Epithelial cell of proximal tubule (primary cell): ENCODE measurements around the gene FAM83G. TPM values are rescaled to one million over a fixed set of nuclear protein-coding genes. Genes with fewer than 3 reads are reported as not detected.
"Not testable (repeated sequence)": the region's sequence is repeated elsewhere in the genome, so short reads cannot be mapped to it uniquely, and the experiment has no call there.

Experiments
- DNase-seq: peaks from one replicate; pipeline ENCODE4 v3.0.0-alpha.2; 2011; ENCODE audit warnings: low read depth
- H3K4me3 ChIP-seq: 2 replicates; pipeline ENCODE4 v1.5.1; 2011; ENCODE audit warnings: low read depth, mild to moderate bottlenecking, low read length
- total RNA-seq: library from RNA; depleted of rRNA; stranded (reverse); fragments of >200 nt; gene quantifications from 2 replicates; pipeline ENCODE4 v1.2.3, GENCODE V29; 2015
- TF ChIP-seq, protein P1 (sequence below): conservative IDR thresholded peaks from 2 replicates; pipeline ENCODE4 v1.5.1; 2012; ENCODE audit warnings: low read depth, mild to moderate bottlenecking, low read length

Gene FAM83G
- total RNA-seq, 1 donor from 2014 or later = 19.3 TPM

DNA sequence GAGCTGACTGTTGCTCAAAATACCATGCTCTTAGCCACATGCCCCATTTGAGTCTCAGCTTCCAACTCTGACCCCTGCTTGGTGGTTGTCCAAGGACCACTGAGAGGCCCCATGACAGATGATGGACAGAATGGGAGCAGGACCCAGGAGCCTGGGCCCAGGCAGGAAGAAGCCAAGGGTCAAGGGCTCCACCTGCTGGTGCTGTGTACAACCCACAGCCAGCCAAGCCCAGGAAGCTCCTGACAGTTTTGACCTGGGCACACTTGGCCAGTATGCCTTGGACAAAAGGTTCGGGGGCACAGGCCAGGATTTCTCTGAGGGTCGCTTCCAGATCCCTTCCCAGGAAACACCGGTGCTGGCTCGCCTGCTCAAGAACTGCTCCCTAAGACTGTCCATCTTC, 27.2 kb upstream of the FAM83G start:
- not testable (repeated sequence) for DNase-seq, H3K4me3 ChIP-seq
- TF ChIP-seq, protein P1, sequence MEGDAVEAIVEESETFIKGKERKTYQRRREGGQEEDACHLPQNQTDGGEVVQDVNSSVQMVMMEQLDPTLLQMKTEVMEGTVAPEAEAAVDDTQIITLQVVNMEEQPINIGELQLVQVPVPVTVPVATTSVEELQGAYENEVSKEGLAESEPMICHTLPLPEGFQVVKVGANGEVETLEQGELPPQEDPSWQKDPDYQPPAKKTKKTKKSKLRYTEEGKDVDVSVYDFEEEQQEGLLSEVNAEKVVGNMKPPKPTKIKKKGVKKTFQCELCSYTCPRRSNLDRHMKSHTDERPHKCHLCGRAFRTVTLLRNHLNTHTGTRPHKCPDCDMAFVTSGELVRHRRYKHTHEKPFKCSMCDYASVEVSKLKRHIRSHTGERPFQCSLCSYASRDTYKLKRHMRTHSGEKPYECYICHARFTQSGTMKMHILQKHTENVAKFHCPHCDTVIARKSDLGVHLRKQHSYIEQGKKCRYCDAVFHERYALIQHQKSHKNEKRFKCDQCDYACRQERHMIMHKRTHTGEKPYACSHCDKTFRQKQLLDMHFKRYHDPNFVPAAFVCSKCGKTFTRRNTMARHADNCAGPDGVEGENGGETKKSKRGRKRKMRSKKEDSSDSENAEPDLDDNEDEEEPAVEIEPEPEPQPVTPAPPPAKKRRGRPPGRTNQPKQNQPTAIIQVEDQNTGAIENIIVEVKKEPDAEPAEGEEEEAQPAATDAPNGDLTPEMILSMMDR = peak; percentile 39

DNA sequence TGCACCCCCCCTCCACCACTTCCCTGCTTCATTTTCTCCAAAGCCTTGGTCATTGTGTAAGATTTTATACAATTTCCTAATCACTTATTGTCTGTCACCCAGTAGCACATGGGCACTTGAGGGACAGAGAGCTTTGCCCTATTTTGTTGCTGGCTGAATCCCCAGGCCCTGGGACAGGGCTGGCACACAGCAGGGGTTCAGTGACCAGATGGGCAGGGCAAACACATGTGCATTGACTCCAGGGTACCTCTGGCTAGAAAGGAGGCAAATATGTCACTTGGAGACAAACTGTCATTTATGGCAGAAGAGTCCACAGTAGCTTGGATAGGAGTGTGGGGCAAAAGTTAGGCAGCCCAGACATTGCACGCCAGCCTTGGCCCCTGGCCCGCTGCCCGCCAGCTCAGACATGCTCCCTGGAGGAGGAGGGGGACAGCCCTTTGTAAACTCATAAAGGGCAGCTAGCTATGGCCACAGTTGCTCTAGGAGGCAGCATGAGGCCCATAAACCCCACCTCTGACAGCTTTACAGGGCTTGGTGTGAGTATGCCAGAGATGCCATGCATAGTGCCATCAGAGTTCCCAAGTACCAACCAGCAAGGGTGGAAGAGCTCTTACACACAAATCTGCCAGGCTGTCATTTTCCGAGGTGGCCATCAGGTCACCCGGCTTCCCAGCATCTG, 26.3 kb upstream of the FAM83G start:
- H3K4me3 ChIP-seq, DNase-seq: not testable (repeated sequence)

DNA sequence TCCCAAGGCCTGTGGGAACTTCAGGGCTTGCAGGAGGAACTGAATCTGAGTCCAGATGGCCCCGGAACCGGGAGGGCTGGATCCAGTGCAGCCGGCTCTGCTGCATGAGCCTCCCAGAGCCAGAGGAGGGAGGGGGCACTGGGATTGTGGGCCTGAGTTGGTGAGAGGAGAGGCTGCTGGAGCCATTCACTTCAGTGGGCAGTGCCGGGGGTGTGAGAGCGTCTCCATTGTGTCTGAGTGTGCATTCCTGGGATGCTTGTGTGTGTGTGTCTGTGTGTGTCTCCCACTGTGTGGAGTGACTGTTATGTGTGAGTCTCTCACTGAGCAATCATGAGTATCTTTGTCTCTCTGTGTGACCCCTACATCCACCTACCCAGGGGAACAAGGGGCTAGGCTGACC, 25.2 kb upstream of the FAM83G start:
- not testable (repeated sequence) for DNase-seq, H3K4me3 ChIP-seq

DNA sequence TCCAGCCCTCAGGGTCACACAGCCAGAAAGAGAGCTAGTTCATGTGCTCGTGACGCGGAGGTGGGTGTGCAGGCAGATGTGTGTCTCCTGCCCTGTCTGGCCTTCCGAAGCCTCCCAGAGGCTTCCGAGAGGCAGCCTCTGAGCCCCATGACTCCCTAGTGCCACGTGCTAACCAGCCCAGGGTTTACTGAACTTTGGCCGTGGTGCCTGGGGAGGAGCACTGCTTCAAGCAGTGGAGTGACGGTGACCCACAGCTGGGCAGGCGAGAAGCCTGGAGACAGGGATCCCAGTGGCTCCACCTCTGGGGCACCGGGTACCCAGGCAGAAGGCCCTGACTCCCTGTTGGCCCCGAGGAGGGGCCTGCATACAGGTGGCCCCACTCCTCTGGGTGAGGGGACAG, 24.1 kb upstream of the FAM83G start:
- not testable (repeated sequence) for DNase-seq

DNA sequence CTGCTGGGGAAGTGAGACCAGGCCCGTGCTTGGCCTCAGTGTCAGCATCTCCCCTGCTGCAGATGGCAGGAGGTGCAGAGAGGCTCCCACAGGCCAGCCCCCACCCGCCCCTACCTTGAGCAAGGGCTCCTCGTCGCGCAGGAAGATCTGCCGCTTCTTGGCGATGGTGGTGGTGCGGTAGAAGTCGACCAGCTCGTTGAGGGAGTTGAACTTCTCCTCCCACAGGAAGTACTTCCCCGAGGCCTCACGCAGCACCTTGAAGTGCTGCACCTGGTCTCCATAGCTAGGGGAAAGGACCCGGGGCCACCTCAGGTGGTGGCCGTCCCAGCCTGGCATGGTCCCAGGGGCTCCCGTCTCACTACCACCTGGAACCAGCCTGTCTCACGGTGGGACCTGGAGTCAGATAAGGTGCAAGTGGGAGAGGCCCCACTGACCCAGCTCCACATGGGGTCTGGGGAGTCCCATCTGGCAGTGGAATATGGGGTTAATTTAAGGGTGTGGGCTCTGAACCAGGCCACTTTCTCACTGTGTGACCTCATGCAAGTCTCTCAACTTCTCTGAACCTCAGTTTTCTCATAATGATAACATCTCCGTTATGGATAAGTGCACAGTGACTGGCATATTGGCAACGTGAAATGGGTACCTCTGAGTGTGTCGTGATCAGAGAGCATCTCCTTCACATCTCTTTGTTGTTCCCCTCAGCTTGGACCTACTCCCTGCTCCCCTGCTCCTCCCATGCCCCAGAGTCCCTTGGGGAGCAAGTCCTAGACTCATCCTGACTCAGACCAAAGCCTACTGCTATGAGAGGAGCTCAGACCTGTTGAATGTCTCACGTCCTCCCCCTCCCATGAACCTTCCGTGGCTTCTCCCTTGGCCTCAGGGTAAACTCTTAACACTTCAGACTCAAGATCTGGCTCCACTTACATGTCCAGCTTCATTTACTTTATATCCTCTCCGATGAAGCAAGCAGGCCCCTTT, 19.8 kb upstream of the FAM83G start:
- TF ChIP-seq, protein P1 = no peak
- H3K4me3 ChIP-seq = no peak overlapping the region
- DNase-seq = no peak

More for the DNA sequence above, 24.1 kb upstream of the FAM83G start:
- not testable (repeated sequence) for H3K4me3 ChIP-seq

DNA sequence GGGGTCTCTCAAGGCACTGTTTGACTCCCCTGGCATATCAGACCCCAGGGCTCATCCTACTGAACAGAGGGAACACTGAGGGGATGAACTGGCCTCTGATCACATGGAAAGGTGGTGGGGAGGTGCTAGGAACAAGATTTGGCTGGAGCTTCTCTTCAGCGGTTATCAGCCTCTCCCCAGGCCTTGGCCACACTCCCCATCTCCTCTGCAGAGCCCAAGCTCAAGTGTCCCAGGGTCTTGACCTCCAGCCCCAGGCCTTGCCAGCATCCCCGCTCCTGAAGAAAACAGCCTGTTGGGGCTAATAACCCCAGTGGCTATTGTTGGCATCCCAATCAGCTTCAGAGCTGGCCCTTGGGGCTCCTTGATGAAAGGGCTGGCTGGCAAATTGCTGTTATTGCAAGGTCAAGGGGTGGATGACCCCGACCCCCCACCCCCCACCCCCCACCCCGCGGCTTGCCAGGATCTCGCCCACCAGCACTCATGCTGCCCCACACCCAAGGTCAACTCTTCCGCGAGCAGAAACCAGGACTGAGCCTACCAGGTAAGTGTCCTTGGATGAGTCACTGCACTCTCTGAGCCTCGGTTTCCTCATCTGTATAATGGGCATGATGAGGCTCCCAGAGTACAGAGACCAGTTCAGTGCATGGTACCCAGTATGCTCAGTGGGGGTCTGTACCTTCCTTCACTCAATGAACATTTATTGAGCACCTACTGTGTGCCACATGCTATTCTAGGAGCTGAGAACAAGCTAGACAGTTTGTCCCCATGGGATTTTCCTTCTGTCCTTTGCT, 18.8 kb upstream of the FAM83G start:
- no peak overlapping the region for H3K4me3 ChIP-seq
- TF ChIP-seq, protein P1 = no peak
- no peak for DNase-seq

DNA sequence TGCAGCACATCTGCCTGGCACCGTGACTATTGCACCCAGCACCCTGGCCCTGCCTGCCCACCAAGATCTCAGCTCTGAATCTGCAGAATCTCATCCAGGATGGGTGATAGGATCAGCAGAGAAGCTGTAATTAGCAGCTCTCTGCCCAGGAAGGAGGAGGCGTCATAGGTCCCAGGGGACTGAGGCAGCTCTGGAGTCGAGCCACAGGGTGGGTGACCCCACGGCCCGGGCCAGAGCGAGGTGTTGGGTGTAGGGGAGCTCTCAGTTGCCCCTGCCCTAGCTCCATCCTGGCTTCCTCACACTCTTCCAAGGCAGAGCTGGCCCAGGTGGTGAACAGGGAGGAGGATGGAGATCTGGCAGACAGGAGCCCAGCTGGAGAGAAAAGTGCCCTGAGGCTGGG, 18.2 kb upstream of the FAM83G start:
- TF ChIP-seq, protein P1 = no peak
- H3K4me3 ChIP-seq = no peak overlapping the region
- no peak for DNase-seq

DNA sequence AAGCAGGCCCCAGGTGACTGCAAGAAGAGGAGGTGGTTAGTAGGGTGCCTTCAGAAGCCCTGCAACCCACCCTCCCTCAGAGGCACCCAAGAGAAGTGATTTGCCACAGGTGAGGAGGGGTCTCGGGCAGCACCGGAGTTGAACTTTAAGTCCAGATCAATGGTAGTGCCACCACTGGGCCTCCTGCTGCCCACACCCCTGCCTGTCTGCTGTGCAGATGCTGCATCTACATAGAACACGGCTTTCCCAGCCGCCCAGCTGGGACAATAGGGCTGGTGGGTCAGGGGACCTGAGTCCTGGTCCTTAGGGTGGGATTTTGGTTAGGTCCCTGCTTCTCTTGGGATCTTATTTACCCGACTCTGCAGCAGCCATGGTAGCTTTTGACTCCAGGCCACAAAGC, 17.6 kb upstream of the FAM83G start:
- no peak for DNase-seq
- no peak overlapping the region for H3K4me3 ChIP-seq
- TF ChIP-seq, protein P1 = no peak
